ENCODE results near the gene LIMK2.

LIMK2 gene

GRCh38 chr22:31281733-31282132, 69.6 kb downstream of the LIMK2 start:
- no peak for TF ChIP-seq HDGF (IDR thresholded peaks at IDR 0.05; ENCODE audit: borderline replicate concordance)
- ChIA-PET POLR2A (interaction anchor here (0.5 to 2.4 kb wide), 3 partner anchors 9 to 301 kb away, joined by 4 to 9 read pairs (median 5); partner anchors contain the start of gene PIK3IP1), CTCF (interaction anchor here (1.2 to 1.9 kb wide), 2 partner anchors 9 to 14 kb away, joined by 3 to 6 read pairs; no protein-coding TSS in a partner anchor)
- DNase-seq (ENCODE audit: extremely low spot score): no peak

- CTCF ChIA-PET: interaction anchor here (1.2 to 1.9 kb wide), 2 partner anchors 10 to 13 kb away, joined by 3 to 6 read pairs; no protein-coding TSS in a partner anchor
- TF ChIP-seq CTBP1 (IDR thresholded peaks at IDR 0.05; ENCODE audit: borderline replicate concordance) (no peak), FOXM1 (IDR thresholded peaks at IDR 0.05; ENCODE audit: borderline replicate concordance) (no peak), L3MBTL2 (conservative IDR thresholded peaks at IDR 0.05) (no peak), FOXK2 (IDR thresholded peaks at IDR 0.05) (no peak), SUZ12 (IDR thresholded peaks at IDR 0.05) (no peak), SP1 (IDR thresholded peaks at IDR 0.05) (no peak), TARDBP (IDR thresholded peaks at IDR 0.05) (no peak), NFRKB (IDR thresholded peaks at IDR 0.05) (no peak), LEF1 (IDR thresholded peaks at IDR 0.05; ENCODE audit: borderline replicate concordance) (no peak), ELF4 (IDR thresholded peaks at IDR 0.05) (no peak), ZNF384 (IDR thresholded peaks at IDR 0.05) (no peak), HDGF (IDR thresholded peaks at IDR 0.05; ENCODE audit: borderline replicate concordance) (no peak), FOXA1 (IDR thresholded peaks at IDR 0.05) (no peak), BHLHE40 (IDR thresholded peaks at IDR 0.05; ENCODE audit: borderline replicate concordance) (no peak), ARNT (IDR thresholded peaks at IDR 0.05) (no peak)
- TF ChIP-seq, protein P1, sequence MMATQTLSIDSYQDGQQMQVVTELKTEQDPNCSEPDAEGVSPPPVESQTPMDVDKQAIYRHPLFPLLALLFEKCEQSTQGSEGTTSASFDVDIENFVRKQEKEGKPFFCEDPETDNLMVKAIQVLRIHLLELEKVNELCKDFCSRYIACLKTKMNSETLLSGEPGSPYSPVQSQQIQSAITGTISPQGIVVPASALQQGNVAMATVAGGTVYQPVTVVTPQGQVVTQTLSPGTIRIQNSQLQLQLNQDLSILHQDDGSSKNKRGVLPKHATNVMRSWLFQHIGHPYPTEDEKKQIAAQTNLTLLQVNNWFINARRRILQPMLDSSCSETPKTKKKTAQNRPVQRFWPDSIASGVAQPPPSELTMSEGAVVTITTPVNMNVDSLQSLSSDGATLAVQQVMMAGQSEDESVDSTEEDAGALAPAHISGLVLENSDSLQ (IDR thresholded peaks at IDR 0.05): no peak
- POLR2A ChIA-PET: interaction anchor here (2.4 kb wide), 1 partner anchor 9 kb away, joined by 9 read pairs; the partner anchor contains the start of gene PIK3IP1
- no peak for DNase-seq (ENCODE audit: extremely low spot score)
Measured at GRCh38 chr22:31282748-31283468, 70.8 kb downstream of the LIMK2 start.

DNA sequence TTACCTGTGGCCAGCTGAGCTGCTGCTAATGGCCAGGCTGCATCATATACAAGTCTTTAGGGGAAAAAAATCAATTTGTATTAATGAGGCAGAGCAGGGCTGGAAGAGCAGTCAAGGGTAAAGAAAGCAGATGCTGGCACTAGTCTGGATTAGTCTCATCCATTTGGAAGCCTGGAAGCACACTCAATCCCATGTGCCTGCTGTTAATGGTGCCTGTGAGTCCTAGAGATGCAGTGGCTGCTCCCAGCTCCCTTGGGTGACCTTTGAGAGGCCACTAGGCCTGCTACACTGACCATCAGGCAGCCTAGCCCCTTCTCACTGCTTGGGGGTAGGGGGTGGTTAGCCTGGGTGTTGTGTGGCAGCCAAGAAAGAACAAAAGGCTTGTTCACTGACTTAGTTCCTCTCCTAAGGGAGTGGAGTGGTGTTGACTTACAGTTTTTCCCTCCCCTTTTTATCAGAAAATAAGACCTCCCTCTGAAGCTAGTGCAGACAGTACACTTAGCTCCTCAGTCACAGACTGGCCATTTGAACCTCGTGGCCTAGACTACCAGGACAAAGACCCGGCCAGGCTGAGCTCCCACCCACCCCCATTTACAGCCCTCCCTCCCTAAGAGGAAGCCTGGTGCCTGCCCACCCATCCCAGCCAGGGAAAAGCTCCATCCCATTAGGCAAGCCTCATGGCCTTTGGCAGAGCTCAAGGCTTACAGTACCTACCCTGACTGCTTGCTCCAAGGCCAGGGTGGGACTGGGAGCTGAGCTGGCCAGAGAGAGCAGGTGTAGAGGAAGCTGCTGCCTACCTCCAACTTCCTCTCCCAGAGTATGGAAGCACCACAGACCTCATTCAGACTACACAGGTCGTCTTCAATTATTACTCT, 72.4 kb downstream of the LIMK2 start:
- CTCF ChIA-PET: interaction anchor here (0.6 to 1.4 kb wide), 2 partner anchors 12 to 64 kb away, joined by 3 to 6 read pairs; no protein-coding TSS in a partner anchor
- no peak for TF ChIP-seq NFRKB (IDR thresholded peaks at IDR 0.05)
- no peak for TF ChIP-seq FOXK2 (IDR thresholded peaks at IDR 0.05)
- no peak for TF ChIP-seq ARNT (IDR thresholded peaks at IDR 0.05)
- TF ChIP-seq FOXA1 (IDR thresholded peaks at IDR 0.05): no peak
- no peak for TF ChIP-seq ELF4 (IDR thresholded peaks at IDR 0.05)
- TF ChIP-seq, protein P1 (IDR thresholded peaks at IDR 0.05): no peak
- no peak for TF ChIP-seq SP1 (IDR thresholded peaks at IDR 0.05)
- TF ChIP-seq FOXM1 (IDR thresholded peaks at IDR 0.05; ENCODE audit: borderline replicate concordance): no peak
- TF ChIP-seq TARDBP (IDR thresholded peaks at IDR 0.05): no peak
- TF ChIP-seq BHLHE40 (IDR thresholded peaks at IDR 0.05; ENCODE audit: borderline replicate concordance): no peak
- no peak for TF ChIP-seq L3MBTL2 (conservative IDR thresholded peaks at IDR 0.05)
- no peak for TF ChIP-seq CTBP1 (IDR thresholded peaks at IDR 0.05; ENCODE audit: borderline replicate concordance)
- TF ChIP-seq SUZ12 (IDR thresholded peaks at IDR 0.05): no peak
- TF ChIP-seq HDGF (IDR thresholded peaks at IDR 0.05; ENCODE audit: borderline replicate concordance): no peak
- TF ChIP-seq LEF1 (IDR thresholded peaks at IDR 0.05; ENCODE audit: borderline replicate concordance): no peak
- TF ChIP-seq ZNF384 (IDR thresholded peaks at IDR 0.05): no peak
- POLR2A ChIA-PET: interaction anchor here (0.6 kb wide), 1 partner anchor 177 kb away, joined by 4 read pairs; no protein-coding TSS in a partner anchor
- no peak for DNase-seq (ENCODE audit: extremely low spot score)

- ChIA-PET CTCF (interaction anchor here (0.5 kb wide), 1 partner anchor 177 kb away, joined by 4 read pairs; no protein-coding TSS in a partner anchor), POLR2A (no interaction called here)
- TF ChIP-seq, protein P1 (IDR thresholded peaks at IDR 0.05): no peak
- no peak for TF ChIP-seq L3MBTL2 (conservative IDR thresholded peaks at IDR 0.05)
- TF ChIP-seq ARNT (IDR thresholded peaks at IDR 0.05): no peak
- no peak for TF ChIP-seq FOXA1 (IDR thresholded peaks at IDR 0.05)
- no peak for TF ChIP-seq BHLHE40 (IDR thresholded peaks at IDR 0.05; ENCODE audit: borderline replicate concordance)
- no peak for TF ChIP-seq TARDBP (IDR thresholded peaks at IDR 0.05)
- no peak for TF ChIP-seq NFRKB (IDR thresholded peaks at IDR 0.05)
- DNase-seq (ENCODE audit: extremely low spot score): no peak
Measured at GRCh38 chr22:31286360-31287255, 74.5 kb downstream of the LIMK2 start.
